ENCODE results near the gene LIMK2.

Gene LIMK2

DNA sequence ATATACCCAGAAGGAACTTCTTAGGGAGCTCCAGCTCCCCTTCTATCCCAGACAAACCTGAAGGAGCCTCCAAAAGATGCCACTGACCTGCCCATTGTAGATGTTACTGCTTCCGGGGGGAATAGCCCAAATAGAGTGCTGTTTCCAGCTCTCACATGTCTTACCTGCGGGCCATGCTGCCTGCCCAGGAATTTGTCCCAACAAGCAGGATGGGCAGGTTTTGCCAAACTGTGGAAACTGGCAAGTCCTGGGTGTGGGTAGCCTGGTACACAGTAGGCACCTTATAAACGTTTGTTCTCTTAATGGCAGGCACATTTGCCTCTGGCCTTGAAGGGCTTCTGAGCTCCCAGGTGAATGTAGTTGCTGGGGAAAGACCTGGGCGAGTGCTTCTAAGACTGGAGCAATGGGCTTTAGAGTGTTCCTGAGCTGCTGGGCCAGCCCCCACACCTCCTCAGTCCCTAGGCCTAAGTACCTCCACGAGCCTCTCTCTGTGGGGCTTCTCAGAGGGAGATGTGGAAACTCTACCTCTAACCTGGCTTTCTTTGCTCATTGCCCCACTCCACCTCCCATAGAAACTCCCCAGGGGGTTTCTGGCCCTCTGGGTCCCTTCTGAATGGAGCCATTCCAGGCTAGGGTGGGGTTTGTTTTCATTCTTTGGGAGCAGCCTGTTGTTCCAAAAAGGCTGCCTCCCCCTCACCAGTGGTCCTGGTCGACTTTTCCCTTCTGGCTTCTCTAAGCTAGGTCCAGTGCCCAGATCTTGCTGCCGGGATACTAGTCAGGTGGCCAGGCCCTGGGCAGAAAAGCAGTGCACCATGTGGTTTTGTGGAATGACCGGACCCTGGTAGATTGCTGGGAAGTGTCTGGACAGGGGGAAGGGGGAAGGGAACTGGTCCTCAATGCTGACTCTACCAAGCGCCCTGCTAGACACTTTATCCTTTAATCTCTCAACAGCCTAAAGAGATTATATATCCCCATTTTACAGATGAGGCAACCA is 37.2 kb downstream of the LIMK2 start:
- no peaks in the 10 kb centered on the region for H3K9me2 ChIP-seq (replicated peaks; ENCODE audit: insufficient read depth, low read length)

DNA sequence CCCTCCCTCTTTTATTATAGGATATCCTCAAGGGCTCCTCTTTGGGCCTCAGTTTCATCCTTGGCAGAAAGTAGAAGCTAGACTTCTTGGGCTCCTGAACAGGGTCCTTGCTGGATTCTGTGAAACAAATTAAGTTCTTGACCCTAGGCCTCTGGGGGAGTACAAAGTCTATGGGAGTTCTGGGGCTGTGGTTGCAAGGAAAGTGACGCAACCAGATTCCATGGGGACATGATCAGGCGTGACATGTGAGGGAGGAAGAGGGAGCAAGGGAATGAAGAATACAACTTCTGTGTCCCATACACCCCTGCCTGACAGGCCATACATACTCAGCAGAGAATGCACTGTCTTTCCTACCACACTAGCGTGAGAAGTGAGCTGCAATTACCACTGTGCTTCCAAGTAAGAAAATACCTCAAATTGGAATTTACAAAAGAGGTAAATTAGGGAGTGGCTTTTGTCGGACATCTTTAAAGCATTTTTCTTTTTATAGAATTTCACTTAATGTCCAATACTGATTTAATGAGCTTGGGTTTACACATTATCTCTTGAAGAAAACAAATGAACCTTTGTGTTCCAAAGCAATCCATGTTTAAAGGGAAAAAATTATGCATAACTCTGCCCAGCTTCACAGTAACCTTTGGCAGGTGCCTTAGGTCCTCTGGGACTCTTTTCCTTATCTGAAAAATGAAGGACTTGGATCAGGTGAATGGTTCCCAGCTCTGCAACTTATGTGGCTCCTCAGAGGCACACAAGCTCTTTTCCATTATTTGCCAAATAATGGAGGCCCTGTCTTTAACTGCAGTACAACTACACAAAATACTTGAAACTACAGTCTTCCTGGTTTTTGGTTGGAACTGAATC is 38.9 kb downstream of the LIMK2 start:
- Histone ChIP-seq H3K27ac (ENCODE audit: low read length) (no peak overlapping the region), H3K9ac (ENCODE audit: low read length) (no peak overlapping the region)

More for the DNA sequence above, 37.2 kb downstream of the LIMK2 start:
- Histone ChIP-seq H3K36me3 (replicated peaks; ENCODE audit: insufficient read depth, low read length) (no peaks in the 10 kb centered on the region), H3F3A (ENCODE audit: insufficient read depth, low read length) (no peaks in the 10 kb centered on the region), H3K9me3 (replicated peaks; ENCODE audit: insufficient read depth, low read length) (no peaks in the 10 kb centered on the region), H3K4me1 (ENCODE audit: low read length) (no peaks in the 10 kb centered on the region), H4K20me1 (ENCODE audit: insufficient read depth, low read length) (no peaks in the 10 kb centered on the region), H3K4me3 (ENCODE audit: low read length) (no peak overlapping the region), H3K27me3 (replicated peaks; ENCODE audit: insufficient read depth, low read length) (no peaks in the 10 kb centered on the region), H3K9ac (ENCODE audit: low read length) (no peak overlapping the region), H3K4me2 (ENCODE audit: low read depth, low read length) (no peak overlapping the region), H3K27ac (ENCODE audit: low read length) (no peak overlapping the region), H3K79me2 (ENCODE audit: low read length) (peaks cover 49% of the 10 kb centered on the region), H2AFZ (ENCODE audit: low read length) (no peak overlapping the region)
- TF ChIP-seq EZH2phosphoT487 (IDR thresholded peaks at IDR 0.05; ENCODE audit: low read length) (no peak), EZH2 (optimal IDR thresholded peaks at IDR 0.05; ENCODE audit: low read depth, low read length) (no peak), CTCF (IDR thresholded peaks at IDR 0.05; ENCODE audit: low read length) (no peak)
- no peak for DNase-seq

GRCh38 chr22:31253949-31254348 is 41.9 kb downstream of the LIMK2 start:
- Histone ChIP-seq H3K36me3 (replicated peaks; ENCODE audit: insufficient read depth, low read length) (no peaks in the 10 kb centered on the region), H3F3A (ENCODE audit: insufficient read depth, low read length) (no peaks in the 10 kb centered on the region), H3K9me2 (replicated peaks; ENCODE audit: insufficient read depth, low read length) (no peaks in the 10 kb centered on the region), H3K4me1 (ENCODE audit: low read length) (no peaks in the 10 kb centered on the region), H4K20me1 (ENCODE audit: insufficient read depth, low read length) (no peaks in the 10 kb centered on the region), H3K79me2 (ENCODE audit: low read length) (peaks cover 27% of the 10 kb centered on the region; the same call in 1 of the 2 replicates), H3K9me3 (replicated peaks; ENCODE audit: insufficient read depth, low read length) (no peaks in the 10 kb centered on the region), H3K9ac (ENCODE audit: low read length) (no peak overlapping the region), H3K4me2 (ENCODE audit: low read depth, low read length) (no peak overlapping the region), H3K4me3 (ENCODE audit: low read length) (no peak overlapping the region), H3K27ac (ENCODE audit: low read length) (no peak overlapping the region), H2AFZ (ENCODE audit: low read length) (no peak overlapping the region), H3K27me3 (replicated peaks; ENCODE audit: insufficient read depth, low read length) (no peaks in the 10 kb centered on the region)
- no peak for DNase-seq
- TF ChIP-seq EZH2phosphoT487 (IDR thresholded peaks at IDR 0.05; ENCODE audit: low read length): no peak
- TF ChIP-seq CTCF (IDR thresholded peaks at IDR 0.05; ENCODE audit: low read length): no peak
- TF ChIP-seq EZH2 (optimal IDR thresholded peaks at IDR 0.05; ENCODE audit: low read depth, low read length): no peak

More for the DNA sequence above, 38.9 kb downstream of the LIMK2 start:
- TF ChIP-seq CTCF (IDR thresholded peaks at IDR 0.05; ENCODE audit: low read length) (no peak), EZH2 (optimal IDR thresholded peaks at IDR 0.05; ENCODE audit: low read depth, low read length) (no peak), EZH2phosphoT487 (IDR thresholded peaks at IDR 0.05; ENCODE audit: low read length) (no peak)
- Histone ChIP-seq H3K79me2 (ENCODE audit: low read length) (peaks cover 41% of the 10 kb centered on the region; the same call in 1 of the 2 replicates), H4K20me1 (ENCODE audit: insufficient read depth, low read length) (no peaks in the 10 kb centered on the region), H3K4me3 (ENCODE audit: low read length) (no peak overlapping the region), H3F3A (ENCODE audit: insufficient read depth, low read length) (no peaks in the 10 kb centered on the region), H2AFZ (ENCODE audit: low read length) (no peak overlapping the region), H3K36me3 (replicated peaks; ENCODE audit: insufficient read depth, low read length) (no peaks in the 10 kb centered on the region), H3K9me2 (replicated peaks; ENCODE audit: insufficient read depth, low read length) (no peaks in the 10 kb centered on the region), H3K27me3 (replicated peaks; ENCODE audit: insufficient read depth, low read length) (no peaks in the 10 kb centered on the region), H3K9me3 (replicated peaks; ENCODE audit: insufficient read depth, low read length) (no peaks in the 10 kb centered on the region), H3K4me2 (ENCODE audit: low read depth, low read length) (no peak overlapping the region), H3K4me1 (ENCODE audit: low read length) (no peaks in the 10 kb centered on the region)
- DNase-seq: no peak
